ENCODE data around the gene NTF3. TPM values are rescaled to one million over a fixed set of nuclear protein-coding genes. Genes with fewer than 3 reads are reported as not detected.

Gene NTF3
- total RNA-seq, 8 experiments from 2014 or later = 1.1 to 156 (median 7.7) TPM

GRCh38 chr12:5512601-5512970 lies 80.7 kb downstream of the NTF3 start:
- 50 to 84% (median 60%) methylated on average over 1 to 7 of the region's 7 CpGs; no CpG with 5 or more reads in 3 of the 10 experiments for WGBS, 10 experiments
- no peak overlapping the region for H3K4me3 ChIP-seq
- in situ Hi-C loops (cut with MboI; ENCODE audit: low pct_unique_long_range_greater_than_20kb in 2 of 9, low sequenced_read_pairs in 9 of 9, unreplicated experiment in 9 of 9) = no loop called here
- H3K4me1 ChIP-seq (replicated peaks in 1 of 2) = no peaks in the 10 kb centered on the region
- no peak for ATAC-seq (replicated peaks in 6 of 8)
- no peak overlapping the region for H3K27ac ChIP-seq

GRCh38 chr12:5513406-5513805 lies 81.5 kb downstream of the NTF3 start:
- 80 to 100% (median 86%) methylated on average over 1 to 3 of the region's 4 CpGs for whole genome bisulfite sequencing, 10 experiments
- ATAC-seq (replicated peaks in 6 of 8) = no peak
- Histone ChIP-seq H3K4me3 (no peak overlapping the region), H3K27ac (no peak overlapping the region), H3K4me1 (replicated peaks in 1 of 2) (no peaks in the 10 kb centered on the region)
- in situ Hi-C loops (cut with MboI; ENCODE audit: low pct_unique_long_range_greater_than_20kb in 2 of 9, low sequenced_read_pairs in 9 of 9, unreplicated experiment in 9 of 9) = no loop called here

GRCh38 chr12:5514016-5514415 lies 82.1 kb downstream of the NTF3 start:
- no peak for ATAC-seq (replicated peaks in 6 of 8)
- H3K27ac ChIP-seq = no peak overlapping the region
- in situ Hi-C loops (cut with MboI; ENCODE audit: low pct_unique_long_range_greater_than_20kb in 2 of 9, low sequenced_read_pairs in 9 of 9, unreplicated experiment in 9 of 9) = no loop called here
- H3K4me1 ChIP-seq (replicated peaks in 1 of 2) = no peaks in the 10 kb centered on the region
- no peak overlapping the region for H3K4me3 ChIP-seq
- WGBS, 10 experiments = 60 to 100% (median 77%) methylated on average over 1 to 3 of the region's 6 CpGs; no CpG with 5 or more reads in 6 of the 10 experiments

GRCh38 chr12:5514545-5514944 lies 82.6 kb downstream of the NTF3 start:
- Histone ChIP-seq H3K4me3 (no peak overlapping the region), H3K4me1 (replicated peaks in 1 of 2) (no peaks in the 10 kb centered on the region), H3K27ac (no peak overlapping the region)
- in situ Hi-C loops (cut with MboI; ENCODE audit: low pct_unique_long_range_greater_than_20kb in 2 of 9, low sequenced_read_pairs in 9 of 9, unreplicated experiment in 9 of 9) = no loop called here
- no peak for ATAC-seq (replicated peaks in 6 of 8)
- WGBS, 10 experiments = 80 to 100% (median 80%) methylated on average over 1 of the region's 4 CpGs; no CpG with 5 or more reads in 5 of the 10 experiments

GRCh38 chr12:5515458-5515857 lies 83.5 kb downstream of the NTF3 start:
- in situ Hi-C loops (cut with MboI; ENCODE audit: low pct_unique_long_range_greater_than_20kb in 2 of 9, low sequenced_read_pairs in 9 of 9, unreplicated experiment in 9 of 9) = no loop called here
- H3K27ac ChIP-seq = no peak overlapping the region
- H3K4me1 ChIP-seq (replicated peaks in 1 of 2) = no peaks in the 10 kb centered on the region
- WGBS, 10 experiments = 86 to 100% (median 100%) methylated on average over 1 of the region's 1 CpG; no CpG with 5 or more reads in 1 of the 10 experiments
- H3K4me3 ChIP-seq = no peak overlapping the region
- ATAC-seq (replicated peaks in 6 of 8) = no peak

GRCh38 chr12:5516371-5517241 lies 84.7 kb downstream of the NTF3 start:
- in situ Hi-C loops (cut with MboI; ENCODE audit: low pct_unique_long_range_greater_than_20kb in 2 of 9, low sequenced_read_pairs in 9 of 9, unreplicated experiment in 9 of 9) = no loop called here
- Histone ChIP-seq H3K4me1 (replicated peaks in 1 of 2) (no peaks in the 10 kb centered on the region), H3K27ac (no peak overlapping the region), H3K4me3 (no peak overlapping the region)
- peak in 4 of 8 experiments; percentile 32 to 79 (median 63) for ATAC-seq (replicated peaks in 6 of 8)
- WGBS, 10 experiments = 0 to 90% (median 57%) methylated on average over 1 to 6 of the region's 8 CpGs; no CpG with 5 or more reads in 4 of the 10 experiments

GRCh38 chr12:5518584-5519365 lies 86.9 kb downstream of the NTF3 start:
- in situ Hi-C loops (cut with MboI; ENCODE audit: low pct_unique_long_range_greater_than_20kb in 2 of 9, low sequenced_read_pairs in 9 of 9, unreplicated experiment in 9 of 9) = no loop called here
- peak in 1 of 8 experiments; percentile 17 for ATAC-seq (replicated peaks in 6 of 8)
- Histone ChIP-seq H3K4me1 (replicated peaks in 1 of 2) (no peaks in the 10 kb centered on the region), H3K27ac (no peak overlapping the region), H3K4me3 (no peak overlapping the region)
- WGBS, 10 experiments = 56 to 100% (median 84%) methylated on average over 1 to 8 of the region's 8 CpGs; no CpG with 5 or more reads in 3 of the 10 experiments

GRCh38 chr12:5520037-5520436 lies 88.1 kb downstream of the NTF3 start:
- 83% methylated on average over 2 of the region's 4 CpGs; no CpG with 5 or more reads in 9 of the 10 experiments for WGBS, 10 experiments

GRCh38 chr12:5520831-5521230 lies 88.9 kb downstream of the NTF3 start:
- in situ Hi-C loops (cut with MboI; ENCODE audit: low pct_unique_long_range_greater_than_20kb in 2 of 9, low sequenced_read_pairs in 9 of 9, unreplicated experiment in 9 of 9) = no loop called here
- no peaks in the 10 kb centered on the region for H3K4me1 ChIP-seq (replicated peaks in 1 of 2)
- ATAC-seq (replicated peaks in 6 of 8) = no peak
- H3K4me3 ChIP-seq = no peak overlapping the region
- WGBS, 10 experiments = 67 to 100% (median 92%) methylated on average over 1 to 4 of the region's 5 CpGs; no CpG with 5 or more reads in 4 of the 10 experiments
- no peak overlapping the region for H3K27ac ChIP-seq

More at GRCh38 chr12:5520037-5520436, 88.1 kb downstream of the NTF3 start:
- no peak for ATAC-seq (replicated peaks in 6 of 8)
- in situ Hi-C loops (cut with MboI; ENCODE audit: low pct_unique_long_range_greater_than_20kb in 2 of 9, low sequenced_read_pairs in 9 of 9, unreplicated experiment in 9 of 9) = no loop called here
- H3K4me1 ChIP-seq (replicated peaks in 1 of 2) = no peaks in the 10 kb centered on the region
- H3K4me3 ChIP-seq = no peak overlapping the region
- no peak overlapping the region for H3K27ac ChIP-seq

- in situ Hi-C loops (cut with MboI; ENCODE audit: low pct_unique_long_range_greater_than_20kb in 2 of 9, low sequenced_read_pairs in 9 of 9, unreplicated experiment in 9 of 9) = no loop called here
- 50 to 100% (median 87%) methylated on average over 1 to 16 of the region's 20 CpGs; no CpG with 5 or more reads in 2 of the 10 experiments for WGBS, 10 experiments
- no peak for ATAC-seq (replicated peaks in 6 of 8)
- H3K27ac ChIP-seq = no peak overlapping the region
- no peak overlapping the region for H3K4me3 ChIP-seq
- H3K4me1 ChIP-seq (replicated peaks in 1 of 2) = no peaks in the 10 kb centered on the region
Observed at GRCh38 chr12:5521456-5522325, 89.8 kb downstream of the NTF3 start.

- WGBS, 10 experiments = 50 to 100% (median 83%) methylated on average over 1 to 8 of the region's 11 CpGs; no CpG with 5 or more reads in 4 of the 10 experiments
- H3K4me3 ChIP-seq = no peak overlapping the region
- in situ Hi-C loops (cut with MboI; ENCODE audit: low pct_unique_long_range_greater_than_20kb in 2 of 9, low sequenced_read_pairs in 9 of 9, unreplicated experiment in 9 of 9) = no loop called here
- ATAC-seq (replicated peaks in 6 of 8) = peak in 1 of 8 experiments; percentile 69
- H3K4me1 ChIP-seq (replicated peaks in 1 of 2) = no peaks in the 10 kb centered on the region
- H3K27ac ChIP-seq = no peak overlapping the region
Observed at GRCh38 chr12:5522432-5523335, 90.8 kb downstream of the NTF3 start.

All from motor neuron (in vitro differentiated cells).